CD4-positive, CD25-positive, alpha-beta regulatory T cell (primary cell): ENCODE data around the gene TSSK6. TPM values are rescaled to one million over a fixed set of nuclear protein-coding genes. Genes with fewer than 3 reads are reported as not detected.
A peak's percentile ranks its signal among the peaks of the same experiment; 100 is the strongest.

ENCODE experiments used
- ATAC-seq, 2 donors: fragments of 150-1000 bp; cut with Tn5 transposase; one replicate each; pipeline ENCODE4 v1.10.0; 2021; ENCODE audit warnings: low read depth in 2 of 2, moderate number of reproducible peaks in 2 of 2, moderate library complexity in 1 of 2
- DNase-seq, 3 donors: peaks; one replicate each; pipeline versions ENCODE4 v3.0.0 to v3.0.0-alpha.2; 2012 to 2022; ENCODE audit warnings: mixed read lengths in 1 of 3
- H3K27ac ChIP-seq: one replicate; pipeline ENCODE4 v1.7.0; 2013; ENCODE audit warnings: mild to moderate bottlenecking, low read length; ENCODE audit not compliant: insufficient read depth, poor library complexity, severe bottlenecking
- H3K27me3 ChIP-seq: one replicate; pipeline ENCODE4 v1.7.0; 2013; ENCODE audit warnings: low read length; ENCODE audit not compliant: control insufficient read depth, insufficient read depth
- H3K36me3 ChIP-seq: one replicate; pipeline ENCODE4 v1.7.0; 2013; ENCODE audit warnings: mild to moderate bottlenecking, low read length, moderate library complexity; ENCODE audit not compliant: control insufficient read depth, insufficient read depth
- H3K4me1 ChIP-seq: 2 replicates; pipeline ENCODE4 v1.7.0; 2013; ENCODE audit warnings: mild to moderate bottlenecking, low read length; ENCODE audit not compliant: insufficient read depth, control insufficient read depth, poor library complexity, severe bottlenecking
- H3K4me3 ChIP-seq: one replicate; pipeline ENCODE4 v1.7.0; 2013; ENCODE audit warnings: low read depth, mild to moderate bottlenecking, low read length, moderate library complexity
- H3K9me3 ChIP-seq, 2 experiments: 1 replicate in 1 of 2; 2 replicates in 1 of 2; pipeline ENCODE4 v1.7.0; 2013; ENCODE audit warnings: low read length in 2 of 2, mild to moderate bottlenecking in 1 of 2, moderate library complexity in 1 of 2; ENCODE audit not compliant: control insufficient read depth in 2 of 2
- H3K27ac Mint-ChIP-seq, 3 donors: one replicate each; pipeline ENCODE4 v1.8.0; 2020 to 2022; ENCODE audit warnings: mild to moderate bottlenecking in 3 of 3, mixed read lengths in 3 of 3, moderate library complexity in 2 of 3
- H3K27me3 Mint-ChIP-seq: one replicate; pipeline ENCODE4 v1.8.0; 2022; ENCODE audit warnings: mild to moderate bottlenecking, mixed read lengths
- H3K36me3 Mint-ChIP-seq: one replicate; pipeline ENCODE4 v1.8.0; 2020; ENCODE audit warnings: mixed read lengths
- H3K4me1 Mint-ChIP-seq, 4 donors: one replicate each; pipeline ENCODE4 v1.8.0; 2020 to 2022; ENCODE audit warnings: mixed read lengths in 4 of 4, mild to moderate bottlenecking in 1 of 4
- H3K4me3 Mint-ChIP-seq, 4 donors: one replicate each; pipeline ENCODE4 v1.8.0; 2020 to 2022; ENCODE audit warnings: mild to moderate bottlenecking in 4 of 4, mixed read lengths in 4 of 4, moderate library complexity in 3 of 4
- H3K9me3 Mint-ChIP-seq, 7 donors: one replicate each; pipeline ENCODE4 v1.8.0; 2020 to 2022; ENCODE audit warnings: mixed read lengths in 7 of 7, mild to moderate bottlenecking in 3 of 7, moderate library complexity in 2 of 7
- polyA plus RNA-seq, 4 donors: library from polyadenylated mRNA; unstranded; fragments of 300-500 nt; fragmentation: Illumina TruSeq; gene quantifications; one replicate each; pipeline ENCODE4 v1.2.3, GENCODE V29; 2021
- total RNA-seq: library from RNA; stranded (reverse); gene quantifications from one replicate; pipeline ENCODE4 v1.2.3, GENCODE V29; 2022

Gene TSSK6
- total and polyA plus RNA-seq, 5 donors from 2014 or later: 1.6 to 6.2 (median 2.0) TPM

DNA sequence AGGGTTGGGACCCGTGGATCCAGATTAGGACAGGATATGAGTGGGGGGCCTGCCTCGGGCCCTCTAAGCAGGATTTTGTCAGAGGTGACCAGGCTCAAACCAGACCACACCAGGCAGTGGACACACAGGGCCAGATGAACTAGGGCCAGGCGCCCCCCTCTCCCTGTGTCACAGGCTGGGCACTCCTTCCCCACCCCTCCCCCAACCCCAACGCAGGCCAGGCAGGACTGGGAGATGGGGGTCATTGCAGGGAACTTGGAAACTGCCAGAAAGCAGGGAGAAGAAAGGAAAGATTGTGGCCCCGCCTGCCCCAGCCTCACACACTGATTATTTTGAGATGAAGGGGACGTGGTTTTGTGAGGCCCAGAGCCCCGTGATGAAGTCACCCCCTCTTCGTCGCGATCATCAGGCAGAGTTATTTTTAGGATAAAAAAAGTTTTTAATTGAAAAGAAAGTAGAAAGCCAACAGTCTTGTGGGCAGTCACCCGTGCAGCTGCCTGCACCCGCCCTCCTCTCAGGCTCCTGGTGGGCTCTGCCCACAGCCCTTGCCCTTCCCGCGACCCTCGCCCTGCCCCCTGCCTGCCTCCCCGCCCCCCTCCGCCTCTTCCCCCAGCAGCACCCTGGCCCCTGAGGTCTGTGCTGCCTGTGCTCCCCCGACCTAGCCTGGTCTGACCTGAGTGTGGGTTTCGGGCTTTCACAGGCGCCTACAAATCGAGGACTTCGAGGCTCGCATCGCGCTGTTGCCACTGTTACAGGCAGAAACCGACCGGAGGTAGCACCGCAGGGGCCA lies 11.4 kb upstream of the TSSK6 start:
- Histone ChIP-seq H3K4me1 (no peaks in the 10 kb centered on the region), H3K36me3 (peaks cover 20% of the 10 kb centered on the region), H3K9me3 (no peaks in the 10 kb centered on the region), H3K27me3 (no peaks in the 10 kb centered on the region), H3K27ac (no peak overlapping the region), H3K4me3 (no peak overlapping the region)
- no peaks in the 10 kb centered on the region for H3K27me3 Mint-ChIP-seq
- no peak for DNase-seq
- no peak overlapping the region for H3K4me3 Mint-ChIP-seq
- peaks cover 0 to 16% (median 5%) of the 10 kb centered on the region in 4 donors for H3K4me1 Mint-ChIP-seq
- ATAC-seq: no peak
- no peak overlapping the region for H3K27ac Mint-ChIP-seq
- peaks cover 7% of the 10 kb centered on the region for H3K36me3 Mint-ChIP-seq
- H3K9me3 Mint-ChIP-seq: no peaks in the 10 kb centered on the region

DNA sequence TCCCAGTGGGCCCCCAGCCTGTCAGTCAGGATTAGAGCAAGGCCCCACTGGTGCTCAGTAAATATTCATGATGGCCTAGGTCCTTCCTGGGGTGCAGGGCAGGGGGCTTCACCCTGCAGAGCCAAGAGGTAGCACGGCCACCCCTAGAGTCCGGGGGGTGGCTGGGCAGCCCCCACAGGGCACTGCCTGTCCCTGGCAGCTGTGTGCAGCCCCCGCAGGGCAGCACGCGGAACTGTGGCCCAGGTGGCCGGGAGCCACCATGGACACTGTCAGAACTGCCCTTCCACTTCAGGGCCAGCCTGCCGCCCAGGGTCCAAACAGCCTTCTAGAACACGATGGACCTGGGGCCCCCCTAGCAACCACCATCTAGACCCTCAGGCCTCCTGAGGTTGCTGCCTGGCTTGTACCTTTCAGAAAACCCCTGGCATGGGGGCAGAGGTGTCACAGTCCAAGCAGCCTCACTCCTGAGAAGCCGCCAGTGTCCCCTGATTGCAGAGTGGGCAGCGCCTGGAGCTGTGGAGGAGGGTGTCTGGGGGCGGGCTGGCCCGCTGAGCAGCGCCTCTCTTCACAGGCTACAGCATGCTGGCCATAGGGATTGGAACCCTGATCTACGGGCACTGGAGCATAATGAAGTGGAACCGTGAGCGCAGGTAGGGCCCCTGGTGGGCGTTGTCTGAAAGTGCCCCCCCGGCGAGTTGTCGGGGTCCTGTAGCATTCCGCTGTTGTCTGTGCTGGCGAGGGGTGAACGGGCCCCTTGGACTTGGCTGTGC lies 10.4 kb upstream of the TSSK6 start:
- Mint-ChIP-seq H3K4me1 (peaks cover 0 to 17% (median 7%) of the 10 kb centered on the region in 4 donors), H3K36me3 (peaks cover 11% of the 10 kb centered on the region), H3K9me3 (no peaks in the 10 kb centered on the region), H3K27me3 (no peaks in the 10 kb centered on the region), H3K27ac (peak overlapping the region in 1 of 3 donors; percentile 52), H3K4me3 (no peak overlapping the region)
- no peaks in the 10 kb centered on the region for H3K4me1 ChIP-seq
- ATAC-seq (no peak), DNase-seq (no peak)
- H3K4me3 ChIP-seq: no peak overlapping the region
- H3K36me3 ChIP-seq: peaks cover 22% of the 10 kb centered on the region
- no peak overlapping the region for H3K27ac ChIP-seq
- no peaks in the 10 kb centered on the region for H3K27me3 ChIP-seq
- no peaks in the 10 kb centered on the region for H3K9me3 ChIP-seq

DNA sequence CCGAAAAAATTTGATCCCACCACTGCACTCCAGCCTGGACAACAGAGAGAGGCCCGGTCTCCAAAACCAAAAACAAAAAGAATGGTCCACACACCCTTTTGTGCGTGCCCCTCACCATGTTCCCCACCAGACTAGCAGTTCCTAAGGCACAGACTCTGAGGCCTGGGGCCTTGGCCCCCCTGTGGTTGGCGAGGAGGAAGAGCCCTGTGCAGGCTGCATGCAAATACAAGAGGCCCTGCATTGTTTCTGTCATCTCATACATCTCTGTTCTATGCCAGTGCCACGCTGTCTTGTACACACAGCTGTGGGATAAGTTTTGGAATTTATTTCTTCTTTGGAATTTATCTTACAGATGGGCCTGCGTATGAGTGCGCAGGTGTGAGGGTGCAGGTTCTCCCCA lies 8.7 kb upstream of the TSSK6 start:
- H3K36me3 ChIP-seq: peaks cover 31% of the 10 kb centered on the region
- peaks cover 23% of the 10 kb centered on the region for H3K36me3 Mint-ChIP-seq

GRCh38 chr19:19523177-19523576 lies 7.8 kb upstream of the TSSK6 start:
- peaks cover 24% of the 10 kb centered on the region for H3K36me3 Mint-ChIP-seq
- H3K36me3 ChIP-seq: peaks cover 29% of the 10 kb centered on the region
- no peaks in the 10 kb centered on the region for H3K9me3 Mint-ChIP-seq
- DNase-seq (no peak), ATAC-seq (no peak)
- H3K9me3 ChIP-seq: no peaks in the 10 kb centered on the region
- peaks cover 2% of the 10 kb centered on the region for H3K4me1 ChIP-seq
- H3K4me3 Mint-ChIP-seq: peak overlapping the region in 1 of 4 donors; percentile 52
- H3K27me3 ChIP-seq: no peaks in the 10 kb centered on the region
- peaks cover 0 to 39% (median 17%) of the 10 kb centered on the region in 4 donors for H3K4me1 Mint-ChIP-seq
- no peaks in the 10 kb centered on the region for H3K27me3 Mint-ChIP-seq
- H3K4me3 ChIP-seq: no peak overlapping the region
- H3K27ac ChIP-seq: no peak overlapping the region
- peak overlapping the region in 1 of 3 donors; percentile 71 for H3K27ac Mint-ChIP-seq

More for the DNA sequence above, 8.7 kb upstream of the TSSK6 start:
- Histone ChIP-seq H3K9me3 (no peaks in the 10 kb centered on the region), H3K27me3 (no peaks in the 10 kb centered on the region), H3K4me3 (no peak overlapping the region), H3K4me1 (peaks cover 2% of the 10 kb centered on the region), H3K27ac (no peak overlapping the region)
- Mint-ChIP-seq H3K27me3 (no peaks in the 10 kb centered on the region), H3K4me3 (no peak overlapping the region), H3K9me3 (no peaks in the 10 kb centered on the region), H3K27ac (peak overlapping the region in 2 of 3 donors; percentile 25 to 43), H3K4me1 (peaks cover 0 to 33% (median 16%) of the 10 kb centered on the region in 4 donors)
- ATAC-seq (no peak), DNase-seq (no peak)

DNA sequence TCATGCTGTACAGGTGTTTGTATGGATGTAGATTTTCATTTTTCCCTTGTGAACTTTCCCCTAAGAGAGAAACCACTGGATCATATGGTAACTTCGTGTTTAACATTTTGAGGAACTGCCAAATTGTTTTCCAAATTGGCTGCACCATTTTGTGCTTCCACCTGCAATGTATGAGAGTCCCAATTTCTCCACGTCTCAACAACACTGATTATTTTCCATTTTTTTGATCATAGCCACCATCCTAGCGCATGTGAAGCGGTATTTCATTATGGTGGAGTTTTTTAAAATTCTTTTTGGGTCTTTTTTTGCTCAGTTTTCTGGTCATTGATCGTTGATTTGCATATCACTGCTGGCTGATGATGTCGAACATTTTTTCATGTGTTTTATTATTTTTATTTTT lies 5.6 kb upstream of the TSSK6 start:
- no peaks in the 10 kb centered on the region for H3K27me3 ChIP-seq
- no peak for DNase-seq
- ATAC-seq: no peak
- Mint-ChIP-seq H3K27ac (peak overlapping the region in 1 of 3 donors; percentile 38), H3K27me3 (no peaks in the 10 kb centered on the region), H3K4me1 (peaks cover 0 to 56% (median 27%) of the 10 kb centered on the region in 4 donors), H3K9me3 (no peaks in the 10 kb centered on the region), H3K4me3 (peak overlapping the region in 1 of 4 donors; percentile 61), H3K36me3 (peaks cover 24% of the 10 kb centered on the region)
- no peaks in the 10 kb centered on the region for H3K9me3 ChIP-seq
- no peak overlapping the region for H3K27ac ChIP-seq
- H3K36me3 ChIP-seq: peaks cover 18% of the 10 kb centered on the region
- H3K4me3 ChIP-seq: no peak overlapping the region
- peaks cover 19% of the 10 kb centered on the region for H3K4me1 ChIP-seq

- H3K4me1 Mint-ChIP-seq: peaks cover 0 to 53% (median 24%) of the 10 kb centered on the region in 4 donors
- no peaks in the 10 kb centered on the region for H3K27me3 Mint-ChIP-seq
- ATAC-seq (no peak), DNase-seq (no peak)
- peaks cover 19% of the 10 kb centered on the region for H3K36me3 Mint-ChIP-seq
- no peaks in the 10 kb centered on the region for H3K27me3 ChIP-seq
- H3K9me3 ChIP-seq: no peaks in the 10 kb centered on the region
- no peaks in the 10 kb centered on the region for H3K9me3 Mint-ChIP-seq
- peak overlapping the region; percentile 26 for H3K4me3 ChIP-seq
- peaks cover 26% of the 10 kb centered on the region for H3K4me1 ChIP-seq
- no peak overlapping the region for H3K27ac Mint-ChIP-seq
- no peak overlapping the region for H3K27ac ChIP-seq
- H3K4me3 Mint-ChIP-seq: peak overlapping the region; percentile 95 to 98 (median 95)
- H3K36me3 ChIP-seq: peaks cover 10% of the 10 kb centered on the region
Measured at GRCh38 chr19:19517235-19517619, 1.9 kb upstream of the TSSK6 start.

DNA sequence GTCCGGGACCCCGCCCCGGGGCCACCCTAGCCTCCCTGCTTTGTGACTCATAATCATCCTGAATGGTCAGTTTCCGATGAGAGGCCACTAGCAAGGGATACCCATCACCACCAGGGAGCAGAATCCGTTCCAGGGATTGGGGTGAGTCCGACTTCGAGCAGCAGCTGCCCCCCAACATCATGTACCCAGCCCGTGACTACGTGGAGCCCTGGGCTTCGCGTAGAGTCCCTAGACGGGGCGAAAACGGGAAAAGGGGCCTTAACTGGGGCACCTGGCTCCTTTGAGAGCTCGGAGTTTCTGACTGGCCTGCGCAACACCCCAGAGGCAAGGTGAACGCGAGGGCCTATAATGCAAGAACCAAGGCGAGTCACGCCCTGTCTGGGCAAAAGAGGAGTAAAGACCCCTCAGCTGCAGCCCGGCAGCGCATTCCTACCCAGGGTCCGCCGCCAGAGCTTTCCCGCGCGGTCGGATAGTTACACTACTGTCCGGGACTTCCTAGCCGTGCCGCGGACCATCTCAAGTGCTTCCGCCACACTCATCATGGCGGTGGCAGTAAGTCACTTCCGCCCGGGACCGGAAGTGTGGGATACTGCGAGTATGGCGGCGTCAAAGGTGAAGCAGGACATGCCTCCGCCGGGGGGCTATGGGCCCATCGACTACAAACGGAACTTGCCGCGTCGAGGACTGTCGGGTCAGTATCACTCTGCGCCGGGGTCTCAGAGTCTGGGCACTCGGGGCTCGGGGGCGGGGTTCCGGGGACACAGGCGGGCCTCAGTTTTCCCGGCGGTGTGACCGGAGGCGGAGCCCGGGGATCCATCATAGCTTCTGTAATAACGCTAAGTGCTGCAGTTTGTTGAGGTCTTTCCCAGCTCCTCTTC lies 533 bp upstream of the TSSK6 start, which contains the start of gene NDUFA13:
TSS of gene NDUFA13 (plus strand) at position 584 of the 878 bp plus-strand sequence. CDS start at position 598, 14 bp downstream.
- Mint-ChIP-seq H3K27ac (peak within 1 kb of the TSS; percentile 93 to 97 (median 95)), H3K36me3 (peaks cover 16% of the 10 kb centered on the region), H3K27me3 (no peaks in the 10 kb centered on the region), H3K9me3 (no peaks in the 10 kb centered on the region), H3K4me1 (peaks cover 0 to 49% (median 23%) of the 10 kb centered on the region in 4 donors), H3K4me3 (peak within 1 kb of the TSS; percentile 95 to 98 (median 95))
- Histone ChIP-seq H3K9me3 (no peaks in the 10 kb centered on the region), H3K27ac (peak within 1 kb of the TSS; percentile 84), H3K27me3 (no peaks in the 10 kb centered on the region), H3K36me3 (peaks cover 10% of the 10 kb centered on the region), H3K4me1 (peaks cover 26% of the 10 kb centered on the region), H3K4me3 (peak within 1 kb of the TSS; percentile 94)
- ATAC-seq: peak; percentile 88 to 90
- DNase-seq: peak; percentile 89 to 95 (median 93)
